SH-SY5Y (cell line): ENCODE data around the gene IFT122.

Experiments used
- GATA2 ChIP-seq: IDR thresholded peaks from 2 replicates; pipeline ENCODE4 v1.6.1; 2011; ENCODE audit warnings: mild to moderate bottlenecking, low read depth, low read length
- GATA3 ChIP-seq: IDR thresholded peaks from 2 replicates; pipeline ENCODE4 v1.6.1; 2011; ENCODE audit warnings: low read depth, mild to moderate bottlenecking, low read length, moderate library complexity

Gene IFT122

DNA sequence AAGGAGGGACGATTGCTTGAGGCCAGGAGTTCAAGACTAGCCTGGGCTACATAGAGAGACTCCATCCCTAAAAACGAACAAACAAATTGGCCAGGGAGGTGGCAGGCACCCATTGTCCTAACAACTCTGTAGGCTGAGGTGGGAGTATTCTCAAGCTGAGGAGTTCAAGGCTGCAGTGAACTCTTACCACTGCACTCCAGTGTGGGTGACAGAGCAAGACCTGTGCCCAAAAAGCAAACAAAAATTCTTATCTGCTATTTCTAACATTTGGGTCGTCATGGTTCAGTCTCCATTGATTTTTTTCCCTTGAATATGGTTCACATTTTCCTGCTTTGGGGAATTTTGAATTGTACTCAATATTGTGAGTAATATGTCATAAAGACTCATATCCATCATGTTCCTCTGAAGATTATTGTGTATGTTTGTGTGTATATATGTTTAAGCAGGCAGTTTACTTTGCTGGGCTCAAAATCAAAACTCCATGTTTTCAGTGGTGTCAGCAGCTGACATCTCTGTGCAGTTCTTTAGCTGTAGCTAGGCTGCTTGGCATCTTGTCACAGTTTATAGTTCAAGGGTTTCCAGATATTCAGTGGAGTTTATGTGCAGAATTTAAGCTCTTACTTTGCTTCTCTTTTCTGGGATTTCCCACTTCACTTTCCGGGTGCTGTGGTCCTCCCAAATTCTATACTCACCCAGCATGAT is 33.2 kb downstream of the IFT122 start:
- TF ChIP-seq GATA3 (no peak), GATA2 (no peak)

- no peak for TF ChIP-seq GATA2
- no peak for TF ChIP-seq GATA3
Observed at GRCh38 chr3:129473769-129474152, 33.7 kb downstream of the IFT122 start.

GRCh38 chr3:129474984-129475804 is 35.2 kb downstream of the IFT122 start:
- TF ChIP-seq GATA2, result no peak
- no peak for TF ChIP-seq GATA3

GRCh38 chr3:129475863-129476262 is 35.8 kb downstream of the IFT122 start:
- no peak for TF ChIP-seq GATA3
- no peak for TF ChIP-seq GATA2

- TF ChIP-seq GATA3, result no peak
- TF ChIP-seq GATA2, result no peak
Observed at GRCh38 chr3:129476586-129476985, 36.6 kb downstream of the IFT122 start.

GRCh38 chr3:129481766-129482332 is 41.8 kb downstream of the IFT122 start:
- TF ChIP-seq GATA2, result no peak
- no peak for TF ChIP-seq GATA3

GRCh38 chr3:129482721-129483120 is 42.7 kb downstream of the IFT122 start:
- TF ChIP-seq GATA3 (no peak), GATA2 (no peak)

GRCh38 chr3:129483870-129484269 is 43.8 kb downstream of the IFT122 start:
- TF ChIP-seq GATA3 (no peak), GATA2 (no peak)

- TF ChIP-seq GATA3 (no peak), GATA2 (no peak)
Observed at GRCh38 chr3:129485721-129486663, 46.0 kb downstream of the IFT122 start.

GRCh38 chr3:129486664-129487035 is 46.6 kb downstream of the IFT122 start:
- no peak for TF ChIP-seq GATA2

DNA sequence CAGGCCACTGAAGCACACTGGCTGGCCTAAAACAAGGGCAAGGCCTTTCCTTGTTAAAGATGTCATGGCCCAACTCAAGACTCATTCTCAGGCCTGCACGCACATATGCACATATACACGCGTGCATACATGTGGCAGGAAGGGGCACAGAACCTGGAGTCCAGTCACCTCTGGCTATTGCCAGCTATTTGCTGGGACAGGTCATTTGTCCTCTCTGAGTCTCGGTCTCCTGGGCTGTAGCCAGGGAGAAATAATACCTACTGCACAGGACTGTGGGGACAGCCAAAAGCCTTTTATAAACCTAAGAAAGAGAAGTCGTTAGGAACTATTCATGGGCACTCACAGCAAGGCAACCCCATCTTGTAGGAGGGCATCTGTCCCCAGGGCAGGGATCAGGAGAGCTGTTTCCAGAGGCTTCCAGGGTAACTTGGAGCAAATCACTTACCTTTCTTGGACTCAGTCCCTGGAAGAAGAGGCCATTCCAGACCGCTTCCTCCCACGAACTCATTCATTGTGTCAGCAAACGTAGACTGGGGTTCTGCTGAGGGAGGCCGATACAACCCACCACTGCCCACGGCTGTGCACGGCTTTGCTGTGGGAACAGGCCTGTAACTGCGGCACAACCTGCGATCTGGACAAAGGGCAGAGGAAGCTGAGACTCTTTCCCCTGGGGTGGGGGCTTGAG is 47.3 kb downstream of the IFT122 start:
- TF ChIP-seq GATA3 (no peak), GATA2 (no peak)

- TF ChIP-seq GATA3, result no peak
Observed at GRCh38 chr3:129490273-129490675, 50.2 kb downstream of the IFT122 start.

- no peak for TF ChIP-seq GATA3
- TF ChIP-seq GATA2, result no peak
Observed at GRCh38 chr3:129491794-129492193, 51.8 kb downstream of the IFT122 start.
